Calu3 (cell line): ENCODE results near the gene PIAS3. TPM values are rescaled to one million over a fixed set of nuclear protein-coding genes. Genes with fewer than 3 reads are reported as not detected.
A peak's percentile ranks its signal among the peaks of the same experiment; 100 is the strongest.

Experiments
- BruUV-seq: library from RNA; stranded (reverse); fragments of 400-500 nt; replicated peaks from 2 replicates; lab custom pipeline; 2021; lab: Mats Ljungman, UMichigan
- CTCF ChIA-PET: fragments of 300-600 bp; sonication (Branson Sonifier 250); formaldehyde crosslinking; loops from one replicate; lab custom pipeline; 2022; ENCODE audit warnings: antibody characterized with exemption; lab: Charles Lee
- DNase-seq: peaks from one replicate; pipeline ENCODE4 v3.0.0; 2022
- H3K27ac Mint-ChIP-seq: one replicate; pipeline ENCODE4 v1.8.0; 2022; ENCODE audit warnings: mixed read lengths; ENCODE audit not compliant: unreplicated experiment
- H3K27me3 Mint-ChIP-seq: one replicate; pipeline ENCODE4 v1.8.0; 2022; ENCODE audit warnings: mixed read lengths; ENCODE audit not compliant: unreplicated experiment
- H3K36me3 Mint-ChIP-seq: one replicate; pipeline ENCODE4 v1.8.0; 2022; ENCODE audit warnings: mild to moderate bottlenecking, moderate library complexity, mixed read lengths; ENCODE audit not compliant: insufficient read depth, unreplicated experiment
- H3K4me1 Mint-ChIP-seq: one replicate; pipeline ENCODE4 v1.8.0; 2022; ENCODE audit warnings: mild to moderate bottlenecking, low read depth, mixed read lengths; ENCODE audit not compliant: unreplicated experiment
- H3K4me3 Mint-ChIP-seq: one replicate; pipeline ENCODE4 v1.8.0; 2022; ENCODE audit warnings: mild to moderate bottlenecking, low read depth, moderate library complexity, mixed read lengths; ENCODE audit not compliant: unreplicated experiment
- H3K9me3 Mint-ChIP-seq: one replicate; pipeline ENCODE4 v1.8.0; 2022; ENCODE audit warnings: low read depth, mixed read lengths; ENCODE audit not compliant: unreplicated experiment
- CTCF ChIP-seq: fragments of 200-600 bp; IDR thresholded peaks from one replicate; pipeline ENCODE4 v1.8.0; 2022; ENCODE audit warnings: antibody characterized with exemption; ENCODE audit not compliant: unreplicated experiment
- intact Hi-C: fragments of 100-400 bp; cut with micrococcal nuclease; formaldehyde crosslinking; loops from one replicate; pipeline ENCODE4 v1.10.0; 2022; ENCODE audit not compliant: unreplicated experiment
- total RNA-seq: library from RNA; stranded (reverse); gene quantifications from 2 replicates; pipeline ENCODE4 v1.2.3, GENCODE V29; 2022

The PIAS3 gene
- total RNA-seq, 1 experiment from 2014 or later: 40.1 TPM

- BruUV-seq: no TSS peak
- H3K27ac Mint-ChIP-seq: no peak overlapping the region
- DNase-seq: no peak
- CTCF ChIA-PET: interaction anchor here (1.1 kb wide), 1 partner anchor 18 kb away, joined by 4 read pairs; the partner anchor contains the start of gene NUDT17
- TF ChIP-seq CTCF: no peak
- no peaks in the 10 kb centered on the region for H3K9me3 Mint-ChIP-seq
- no peak overlapping the region for H3K4me3 Mint-ChIP-seq
- H3K36me3 Mint-ChIP-seq: peaks cover 19% of the 10 kb centered on the region
- intact Hi-C loops: no loop called here
- peaks cover 44% of the 10 kb centered on the region for H3K27me3 Mint-ChIP-seq
- H3K4me1 Mint-ChIP-seq: peaks cover 2% of the 10 kb centered on the region
These were observed 4.6 kb upstream of the PIAS3 start for GRCh38 chr1:145863282-145864018.

DNA sequence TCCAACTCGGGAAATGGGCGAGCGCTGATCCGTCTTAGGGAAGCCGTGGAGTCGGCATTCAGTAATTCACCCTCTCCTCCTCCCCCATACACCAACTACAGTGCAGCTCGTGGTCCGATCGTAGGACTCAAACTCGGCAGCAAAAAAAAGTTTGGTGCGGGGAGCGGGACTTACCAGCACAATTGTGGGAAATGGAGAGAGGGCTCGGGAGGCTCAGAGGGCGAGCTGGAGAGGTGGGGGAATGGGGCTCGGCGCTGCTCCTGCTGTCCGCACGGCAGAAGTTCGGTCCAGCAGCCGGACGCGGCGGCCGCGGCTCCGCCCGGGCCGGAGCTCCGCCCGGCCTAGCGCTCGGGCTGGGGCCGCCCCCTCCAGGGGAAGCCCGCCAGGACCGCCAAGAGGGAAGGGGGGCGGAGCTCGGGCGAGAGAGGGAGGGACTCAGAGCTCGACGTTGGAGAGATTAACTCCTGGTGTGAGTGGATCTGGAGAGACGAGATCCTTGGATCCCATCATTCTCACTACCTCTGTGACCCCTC is 676 bp upstream of the PIAS3 start:
- BruUV-seq: no TSS peak
- Mint-ChIP-seq H3K27ac (peak overlapping the region; percentile 84), H3K4me1 (peaks cover 9% of the 10 kb centered on the region), H3K36me3 (peaks cover 24% of the 10 kb centered on the region), H3K27me3 (peaks cover 15% of the 10 kb centered on the region), H3K4me3 (peak overlapping the region; percentile 98), H3K9me3 (no peaks in the 10 kb centered on the region)
- TF ChIP-seq CTCF: no peak
- intact Hi-C loops: loop anchor here (2.0 kb wide), 1 partner anchor 27 kb away; no protein-coding TSS in a partner anchor
- CTCF ChIA-PET: interaction anchor here (0.7 to 3.1 kb wide), 15 partner anchors 8 to 173 kb away, joined by 3 to 77 read pairs (median 6); partner anchors contain the start of genes ANKRD34A, LIX1L, NUDT17 and PEX11B
- peak; percentile 95 for DNase-seq

- Mint-ChIP-seq H3K27me3 (peaks cover 4% of the 10 kb centered on the region), H3K9me3 (no peaks in the 10 kb centered on the region), H3K27ac (peak overlapping the region; percentile 84), H3K4me1 (peaks cover 9% of the 10 kb centered on the region), H3K4me3 (peak overlapping the region; percentile 98), H3K36me3 (peaks cover 24% of the 10 kb centered on the region)
- no TSS peak for BruUV-seq
- intact Hi-C loops: loop anchor here (2.0 kb wide), 1 partner anchor 28 kb away; no protein-coding TSS in a partner anchor
- no peak for TF ChIP-seq CTCF
- peak; percentile 61 for DNase-seq
- CTCF ChIA-PET: interaction anchor here (0.5 to 3.1 kb wide), 18 partner anchors 10 to 447 kb away, joined by 3 to 77 read pairs (median 6); partner anchors contain the start of genes ANKRD35, LIX1L, NUDT17 and PEX11B
These were observed 512 bp downstream of the PIAS3 start for GRCh38 chr1:145858238-145858900.

DNA sequence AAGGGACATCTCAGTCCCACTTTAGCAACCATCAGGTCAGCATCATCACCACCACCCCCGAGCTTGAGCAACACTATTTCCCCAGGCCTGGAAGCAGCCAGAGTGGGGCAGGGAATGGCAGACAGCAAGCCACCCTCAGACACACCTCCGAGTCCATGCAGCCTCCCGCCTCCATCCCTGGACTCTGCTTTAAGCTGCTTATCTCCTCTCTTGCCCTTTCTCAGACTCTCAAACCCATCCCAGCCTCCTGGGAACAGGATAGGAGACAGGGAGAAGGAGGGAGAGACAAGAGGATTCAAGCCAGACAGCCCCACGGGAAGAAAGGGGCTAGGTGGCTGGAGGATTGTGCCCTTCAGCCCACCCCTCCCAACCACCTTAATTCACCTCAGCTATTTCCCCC is 1.7 kb downstream of the PIAS3 start:
- intact Hi-C loops: no loop called here
- no peak overlapping the region for H3K4me3 Mint-ChIP-seq
- H3K36me3 Mint-ChIP-seq: peaks cover 28% of the 10 kb centered on the region
- TF ChIP-seq CTCF: no peak
- no peaks in the 10 kb centered on the region for H3K27me3 Mint-ChIP-seq
- H3K27ac Mint-ChIP-seq: no peak overlapping the region
- H3K9me3 Mint-ChIP-seq: no peaks in the 10 kb centered on the region
- no peak for DNase-seq
- CTCF ChIA-PET: interaction anchor here (1.5 to 3.1 kb wide), 3 partner anchors 9 to 35 kb away, joined by 3 to 51 read pairs (median 6); partner anchors contain the start of gene NUDT17
- no TSS peak for BruUV-seq
- H3K4me1 Mint-ChIP-seq: peaks cover 9% of the 10 kb centered on the region
